Breast epithelium (tissue), 4 donors: ENCODE data around the gene WNT3. TPM values are rescaled to one million over a fixed set of nuclear protein-coding genes. Genes with fewer than 3 reads are reported as not detected.

Experiments
- DNase-seq, 2 donors: peaks; one replicate each; pipeline ENCODE4 v3.0.0-alpha.2; 2019; ENCODE audit warnings: low spot score in 2 of 2
- H3K27ac ChIP-seq, 2 donors: fragments of 200-600 bp; sonication (generic) in 1 of 2; one replicate each; pipeline ENCODE4 v1.5.1; 2016 to 2019; ENCODE audit warnings: mild to moderate bottlenecking in 1 of 2
- H3K27me3 ChIP-seq, 2 donors: fragments of 200-600 bp; sonication (generic) in 1 of 2; one replicate each; pipeline versions ENCODE4 v1.5.1 to v1.6.0; 2017 to 2019; ENCODE audit warnings: control low read depth in 1 of 2, mild to moderate bottlenecking in 1 of 2
- H3K36me3 ChIP-seq: fragments of 200-600 bp; one replicate; pipeline ENCODE4 v1.5.1; 2019
- H3K4me1 ChIP-seq, 2 donors: fragments of 200-600 bp; sonication (generic); one replicate each; pipeline ENCODE4 v1.5.1; 2016 to 2019; ENCODE audit warnings: control low read depth in 1 of 2
- H3K4me3 ChIP-seq, 3 donors: fragments of 200-600 bp; sonication (generic); 1 replicate in 2 of 3; 2 replicates in 1 of 3; pipeline ENCODE4 v1.5.1; 2016 to 2019; ENCODE audit warnings: mild to moderate bottlenecking in 3 of 3, moderate library complexity in 2 of 3
- H3K9me3 ChIP-seq, 2 donors: fragments of 200-600 bp; sonication (generic) in 1 of 2; one replicate each; pipeline ENCODE4 v1.5.1; 2016 to 2019; ENCODE audit warnings: control low read depth in 1 of 2
- CTCF ChIP-seq, 3 donors: fragments of 450-650 bp; IDR thresholded peaks; one replicate each; pipeline ENCODE4 v1.5.1; 2016 to 2017; ENCODE audit warnings: antibody characterized with exemption in 3 of 3, mild to moderate bottlenecking in 3 of 3, moderate library complexity in 3 of 3
- POLR2A ChIP-seq: fragments of 450-650 bp; IDR thresholded peaks from one replicate; pipeline ENCODE4 v1.6.1; 2016; ENCODE audit warnings: antibody characterized with exemption, mild to moderate bottlenecking, moderate library complexity
- POLR2AphosphoS5 ChIP-seq, 3 donors: sonication (generic); formaldehyde crosslinking; IDR thresholded peaks; one replicate each; pipeline ENCODE4 v1.6.1; 2017; ENCODE audit warnings: antibody characterized with exemption in 3 of 3
- intact Hi-C: fragments of 100-400 bp; cut with DNase I; formaldehyde crosslinking; loops from one replicate; pipeline ENCODE4 v1.15.1; 2023; ENCODE audit warnings: low total_unique reads
- total RNA-seq, 3 donors: library from RNA; depleted of rRNA; stranded (reverse); fragments of >200 nt; gene quantifications; one replicate each; pipeline ENCODE4 v1.1.0, GENCODE V29; 2016

WNT3 gene
- total RNA-seq, 3 donors from 2014 or later: 0.48 to 2.9 (median 1.6) TPM

GRCh38 chr17:46744441-46744840 is 74.1 kb downstream of the WNT3 start:
- H3K4me3 ChIP-seq: no peak overlapping the region
- no peak for TF ChIP-seq CTCF (IDR thresholded peaks at IDR 0.05)
- no peak for TF ChIP-seq POLR2AphosphoS5 (IDR thresholded peaks at IDR 0.05)
- TF ChIP-seq POLR2A: no peak
- no peaks in the 10 kb centered on the region for H3K4me1 ChIP-seq
- no peaks in the 10 kb centered on the region for H3K36me3 ChIP-seq
- H3K9me3 ChIP-seq: no peaks in the 10 kb centered on the region
- no peaks in the 10 kb centered on the region for H3K27me3 ChIP-seq
- intact Hi-C loops: loop anchor here (10.0 kb wide), 1 partner anchor 1610 kb away; the partner anchor contains the start of genes ACBD4 and PLCD3
- DNase-seq: no peak
- peak overlapping the region in 1 of 2 donors; percentile 36 for H3K27ac ChIP-seq

- Histone ChIP-seq H3K36me3 (no peaks in the 10 kb centered on the region), H3K4me3 (no peak overlapping the region), H3K9me3 (no peaks in the 10 kb centered on the region), H3K27me3 (no peaks in the 10 kb centered on the region), H3K4me1 (no peaks in the 10 kb centered on the region), H3K27ac (peak overlapping the region in 1 of 2 donors; percentile 22)
- TF ChIP-seq POLR2AphosphoS5 (IDR thresholded peaks at IDR 0.05) (no peak), CTCF (IDR thresholded peaks at IDR 0.05) (no peak), POLR2A (no peak)
- intact Hi-C loops: loop anchor here (10.0 kb wide), 1 partner anchor 1608 kb away; the partner anchor contains the start of genes ACBD4 and PLCD3
- peak in 1 of 2 donors; percentile 41 for DNase-seq
Measured at GRCh38 chr17:46742565-46743270, 75.8 kb downstream of the WNT3 start.

GRCh38 chr17:46741122-46741730 is 77.3 kb downstream of the WNT3 start:
- Histone ChIP-seq H3K27me3 (no peaks in the 10 kb centered on the region), H3K9me3 (no peaks in the 10 kb centered on the region), H3K36me3 (no peaks in the 10 kb centered on the region), H3K4me3 (no peak overlapping the region), H3K4me1 (no peaks in the 10 kb centered on the region), H3K27ac (no peak overlapping the region)
- TF ChIP-seq CTCF (IDR thresholded peaks at IDR 0.05): no peak
- DNase-seq: no peak
- intact Hi-C loops: loop anchor here (10.0 kb wide), 1 partner anchor 1606 kb away; the partner anchor contains the start of genes ACBD4 and PLCD3

GRCh38 chr17:46739982-46740381 is 78.5 kb downstream of the WNT3 start:
- H3K27me3 ChIP-seq: no peaks in the 10 kb centered on the region
- intact Hi-C loops: loop anchor here (10.0 kb wide), 1 partner anchor 1605 kb away; the partner anchor contains the start of genes ACBD4 and PLCD3
- TF ChIP-seq CTCF (IDR thresholded peaks at IDR 0.05) (no peak), POLR2AphosphoS5 (IDR thresholded peaks at IDR 0.05) (no peak), POLR2A (no peak)
- DNase-seq: no peak
- H3K4me3 ChIP-seq: no peak overlapping the region
- no peaks in the 10 kb centered on the region for H3K9me3 ChIP-seq
- H3K36me3 ChIP-seq: no peaks in the 10 kb centered on the region
- no peak overlapping the region for H3K27ac ChIP-seq
- no peaks in the 10 kb centered on the region for H3K4me1 ChIP-seq

GRCh38 chr17:46738544-46738943 is 79.9 kb downstream of the WNT3 start:
- intact Hi-C loops: no loop called here
- no peaks in the 10 kb centered on the region for H3K27me3 ChIP-seq
- H3K27ac ChIP-seq: no peak overlapping the region
- H3K4me1 ChIP-seq: no peaks in the 10 kb centered on the region
- DNase-seq: no peak
- TF ChIP-seq POLR2A (no peak), CTCF (IDR thresholded peaks at IDR 0.05) (no peak), POLR2AphosphoS5 (IDR thresholded peaks at IDR 0.05) (no peak)
- H3K36me3 ChIP-seq: no peaks in the 10 kb centered on the region
- H3K9me3 ChIP-seq: no peaks in the 10 kb centered on the region
- no peak overlapping the region for H3K4me3 ChIP-seq
